ENCODE measurements around the gene TIMP2.

DNA sequence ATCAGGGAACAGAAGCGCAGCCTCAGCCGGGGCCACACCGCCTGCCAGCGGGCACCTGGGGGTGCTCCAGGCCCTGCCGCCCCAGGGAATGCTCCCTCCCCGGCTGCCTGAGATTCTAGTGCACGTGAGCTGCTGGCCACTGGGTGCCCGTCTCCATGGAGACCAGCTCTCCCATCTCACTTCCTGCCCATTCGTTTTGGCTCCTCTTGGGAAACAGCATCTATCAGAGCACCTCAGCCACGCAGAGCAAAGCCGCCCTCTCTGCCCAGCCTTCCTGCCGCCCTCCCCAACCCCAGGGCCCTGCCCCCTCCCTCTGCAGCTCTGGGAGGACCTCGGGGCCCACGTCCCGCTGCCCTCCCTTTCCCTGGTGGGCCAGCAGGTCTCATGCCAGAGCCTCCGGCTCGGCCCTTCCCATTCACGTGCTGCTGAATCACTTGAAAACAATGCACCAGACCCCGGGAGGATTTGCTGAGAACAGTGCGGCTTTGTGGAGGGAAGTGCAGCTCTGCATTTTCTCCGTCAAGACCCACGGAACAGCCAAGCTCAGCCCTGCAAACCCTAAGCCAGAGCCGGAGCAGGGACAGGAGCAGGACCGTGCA lies 41.6 kb downstream of the TIMP2 start:
- TF ChIP-seq POLR2AphosphoS5 (IDR thresholded peaks at IDR 0.05) (peak; percentile 59 to 82 (median 66)), POLR2A (IDR thresholded peaks at IDR 0.05) (peak; percentile 22)
- TF ChIP-seq, protein P1, sequence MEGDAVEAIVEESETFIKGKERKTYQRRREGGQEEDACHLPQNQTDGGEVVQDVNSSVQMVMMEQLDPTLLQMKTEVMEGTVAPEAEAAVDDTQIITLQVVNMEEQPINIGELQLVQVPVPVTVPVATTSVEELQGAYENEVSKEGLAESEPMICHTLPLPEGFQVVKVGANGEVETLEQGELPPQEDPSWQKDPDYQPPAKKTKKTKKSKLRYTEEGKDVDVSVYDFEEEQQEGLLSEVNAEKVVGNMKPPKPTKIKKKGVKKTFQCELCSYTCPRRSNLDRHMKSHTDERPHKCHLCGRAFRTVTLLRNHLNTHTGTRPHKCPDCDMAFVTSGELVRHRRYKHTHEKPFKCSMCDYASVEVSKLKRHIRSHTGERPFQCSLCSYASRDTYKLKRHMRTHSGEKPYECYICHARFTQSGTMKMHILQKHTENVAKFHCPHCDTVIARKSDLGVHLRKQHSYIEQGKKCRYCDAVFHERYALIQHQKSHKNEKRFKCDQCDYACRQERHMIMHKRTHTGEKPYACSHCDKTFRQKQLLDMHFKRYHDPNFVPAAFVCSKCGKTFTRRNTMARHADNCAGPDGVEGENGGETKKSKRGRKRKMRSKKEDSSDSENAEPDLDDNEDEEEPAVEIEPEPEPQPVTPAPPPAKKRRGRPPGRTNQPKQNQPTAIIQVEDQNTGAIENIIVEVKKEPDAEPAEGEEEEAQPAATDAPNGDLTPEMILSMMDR (IDR thresholded peaks at IDR 0.05) = peak in 1 of 5 experiments; percentile 8
